ENCODE measurements around the gene GPC1. TPM values are rescaled to one million over a fixed set of nuclear protein-coding genes. Genes with fewer than 3 reads are reported as not detected.

GPC1 gene
- total and polyA plus RNA-seq, 2 of the 4 experiments (the other 2 are of a cell fraction) = 16.0 to 211 TPM

GRCh38 chr2:240457223-240458043 lies 22.0 kb downstream of the GPC1 start (continued):
- no peak for TF ChIP-seq MAFK (IDR thresholded peaks at IDR 0.05; ENCODE audit: low read depth, low read length)

GRCh38 chr2:240458044-240458899 lies 22.8 kb downstream of the GPC1 start:
- CTCF ChIA-PET = no interaction called here
- in situ Hi-C loops (cut with MboI; ENCODE audit: low sequenced_read_pairs) (no loop called here), intact Hi-C loops (cut with micrococcal nuclease) (no loop called here), dilution Hi-C loops (cut with HindIII; ENCODE audit: low sequenced_read_pairs, unreplicated experiment) (no loop called here)
- Histone ChIP-seq H3K14ac (replicated peaks; ENCODE audit: low read depth, low read length) (no peak overlapping the region), H3K4ac (ENCODE audit: low read depth, low read length) (no peak overlapping the region), H4K20me1 (ENCODE audit: insufficient read depth, low read length) (peaks cover 38% of the 10 kb centered on the region), H3K23ac (ENCODE audit: low read depth, low read length) (no peak overlapping the region), H3K4me1 (ENCODE audit: control insufficient read depth, insufficient read depth, low read length) (peaks cover 3% of the 10 kb centered on the region; the same call in 1 of the 2 replicates), H3K36me3 (ENCODE audit: control insufficient read depth, insufficient read depth, low read length) (peaks cover 15% of the 10 kb centered on the region; the same call in 1 of the 2 replicates), H2BK120ac (ENCODE audit: low read depth, low read length) (no peak overlapping the region), H2AK5ac (ENCODE audit: low read depth, low read length) (no peak overlapping the region), H3K56ac (ENCODE audit: extremely low read depth, insufficient read depth, low read length) (no peak overlapping the region), H2BK5ac (ENCODE audit: low read depth, low read length, poor library complexity, severe bottlenecking) (no peak overlapping the region), H3K18ac (ENCODE audit: low read depth, low read length) (no peak overlapping the region), H3K27ac (ENCODE audit: insufficient read depth, low read length) (no peak overlapping the region), H4K5ac (ENCODE audit: low read depth, low read length) (no peak overlapping the region), H3K27me3 (ENCODE audit: control insufficient read depth, insufficient read depth, low read length) (no peaks in the 10 kb centered on the region), H3K4me3 (ENCODE audit: insufficient read depth, low read depth, low read length) (no peak overlapping the region), H2AFZ (replicated peaks; ENCODE audit: low read length, poor library complexity) (peak overlapping the region; percentile 41), H2AK9ac (replicated peaks; ENCODE audit: low read depth, low read length, poor library complexity) (peak overlapping the region; percentile 1), H3K4me2 (ENCODE audit: low read depth, low read length) (no peak overlapping the region), H3K9ac (ENCODE audit: low read depth, low read length) (no peak overlapping the region), H3K9me3 (ENCODE audit: control insufficient read depth, insufficient read depth, low read length) (no peaks in the 10 kb centered on the region), H3K9me1 (ENCODE audit: insufficient read depth, low read length) (no peaks in the 10 kb centered on the region), H4K8ac (ENCODE audit: low read depth in 2 of 2, low read length in 2 of 2) (no peak overlapping the region), H4K91ac (ENCODE audit: insufficient read depth, low read depth, low read length) (no peak overlapping the region), H2BK20ac (ENCODE audit: low read depth, low read length) (no peak overlapping the region), H3K79me1 (ENCODE audit: low read depth in 1 of 2, low read length in 2 of 2) (peaks cover 8 to 39% of the 10 kb centered on the region in 2 experiments; a peak in 3 of 4 replicates), H2BK15ac (ENCODE audit: low read depth, low read length) (no peak overlapping the region)
- WGBS, 2 experiments (ENCODE audit: extremely low coverage in 2 of 2, insufficient read length in 1 of 2) = 96% methylated on average over 4 of the region's 16 CpGs; no CpG with 5 or more reads in 1 of the 2 experiments
- ATAC-seq (ENCODE audit: low read depth) (no peak), DNase-seq (no peak)
- BruUV-seq (replicated peaks) = no TSS peak
- POLR2A ChIA-PET (ENCODE audit: unreplicated experiment) = interaction anchor here (0.5 kb wide), 1 partner anchor 898 kb away, joined by 4 read pairs; the partner anchor contains the start of gene FARP2
- no peak for TF ChIP-seq BHLHE40 (IDR thresholded peaks at IDR 0.05; ENCODE audit: low read depth, low read length)
- no peak for TF ChIP-seq CTCF (conservative IDR thresholded peaks at IDR 0.05; ENCODE audit: low read depth, low read length)
- TF ChIP-seq MAZ (IDR thresholded peaks at IDR 0.05; ENCODE audit: borderline replicate concordance, low read depth, low read length) = no peak
- TF ChIP-seq POLR2A (IDR thresholded peaks at IDR 0.05; ENCODE audit: low read depth, low read length) = no peak
- no peak for TF ChIP-seq MAFK (IDR thresholded peaks at IDR 0.05; ENCODE audit: low read depth, low read length)
- no peak for TF ChIP-seq RFX5 (IDR thresholded peaks at IDR 0.05; ENCODE audit: low read depth, low read length)
- no peak for TF ChIP-seq CHD1 (IDR thresholded peaks at IDR 0.05; ENCODE audit: low read depth, low read length)
- TF ChIP-seq MXI1 (IDR thresholded peaks at IDR 0.05; ENCODE audit: borderline replicate concordance, low read depth, low read length) = no peak
- no peak for TF ChIP-seq ELK1 (IDR thresholded peaks at IDR 0.05; ENCODE audit: borderline replicate concordance, low read depth, low read length)
- no peak for TF ChIP-seq SMC3 (IDR thresholded peaks at IDR 0.05; ENCODE audit: low read depth, low read length)
